PFSK-1 (cell line): ENCODE results near the gene FABP6. TPM values are rescaled to one million over a fixed set of nuclear protein-coding genes. Genes with fewer than 3 reads are reported as not detected.

Experiments
- FOXP2 ChIP-seq: optimal IDR thresholded peaks from 2 replicates; pipeline ENCODE3; 2011; ENCODE audit warnings: borderline replicate concordance, control low read depth, inconsistent platforms; ENCODE audit not compliant: insufficient read depth; ENCODE audit errors: extremely low read length, extremely low read depth
- POLR2AphosphoS5 ChIP-seq: IDR thresholded peaks from 2 replicates; pipeline ENCODE4 v1.6.1; 2012; ENCODE audit warnings: low read depth, mild to moderate bottlenecking, control low read depth, low read length, moderate library complexity
- SIN3A ChIP-seq: IDR thresholded peaks from 2 replicates; pipeline ENCODE4 v1.6.1; 2012; ENCODE audit warnings: mild to moderate bottlenecking, low read length, moderate library complexity, borderline replicate concordance; ENCODE audit not compliant: insufficient read depth
- TAF1 ChIP-seq: IDR thresholded peaks from 2 replicates; pipeline ENCODE4 v1.6.1; 2012; ENCODE audit warnings: low read length, control low read depth, borderline replicate concordance; ENCODE audit not compliant: insufficient read depth
- polyA plus RNA-seq: library from polyadenylated mRNA; unstranded; fragments of >200 nt; gene quantifications from one replicate; pipeline ENCODE4 v1.2.1, GENCODE V29; 2012; ENCODE audit warnings: low read depth, missing spikeins; ENCODE audit not compliant: insufficient read length
- TF ChIP-seq, protein P1 (sequence below), 2 experiments: IDR thresholded peaks; 2 replicates each; pipeline versions ENCODE4 v1.6.1 to v1.8.0; 2011 to 2012; ENCODE audit warnings: low read depth in 2 of 2, low read length in 2 of 2, control low read depth in 1 of 2, inconsistent platforms in 1 of 2, mild to moderate bottlenecking in 1 of 2, moderate library complexity in 1 of 2; ENCODE audit not compliant: insufficient read depth in 1 of 2

FABP6 gene, protein sequence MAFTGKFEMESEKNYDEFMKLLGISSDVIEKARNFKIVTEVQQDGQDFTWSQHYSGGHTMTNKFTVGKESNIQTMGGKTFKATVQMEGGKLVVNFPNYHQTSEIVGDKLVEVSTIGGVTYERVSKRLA
- not detected for polyA plus RNA-seq

DNA sequence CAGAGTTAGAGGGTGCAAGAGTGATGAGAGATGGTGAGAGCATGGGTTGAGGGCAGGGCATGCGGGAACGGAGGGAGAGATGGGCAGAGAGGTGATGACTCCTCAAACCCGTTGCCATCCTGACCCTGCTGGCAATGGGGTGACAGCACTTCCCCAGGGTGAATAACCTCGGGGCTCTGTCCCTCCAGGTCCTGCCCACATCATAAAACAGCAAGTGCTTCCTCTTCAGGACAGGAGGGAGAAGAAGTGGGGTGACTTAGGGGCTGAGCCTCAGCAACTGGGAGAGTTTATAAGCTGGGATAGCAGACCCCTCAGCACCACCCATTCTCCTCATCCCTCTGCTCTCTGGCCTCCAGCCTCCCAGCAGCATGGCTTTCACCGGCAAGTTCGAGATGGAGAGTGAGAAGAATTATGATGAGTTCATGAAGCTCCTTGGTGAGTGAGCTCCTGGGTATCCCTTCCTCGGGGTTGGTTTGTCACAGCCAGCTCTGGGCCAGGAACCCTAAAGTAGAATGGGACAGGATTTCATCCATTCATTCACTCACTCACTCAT is at the start of gene FABP6:
TSS of gene FABP6 (plus strand) at position 317 of the 553 bp plus-strand sequence. CDS start at position 369, 52 bp downstream.
- TF ChIP-seq, protein P1, sequence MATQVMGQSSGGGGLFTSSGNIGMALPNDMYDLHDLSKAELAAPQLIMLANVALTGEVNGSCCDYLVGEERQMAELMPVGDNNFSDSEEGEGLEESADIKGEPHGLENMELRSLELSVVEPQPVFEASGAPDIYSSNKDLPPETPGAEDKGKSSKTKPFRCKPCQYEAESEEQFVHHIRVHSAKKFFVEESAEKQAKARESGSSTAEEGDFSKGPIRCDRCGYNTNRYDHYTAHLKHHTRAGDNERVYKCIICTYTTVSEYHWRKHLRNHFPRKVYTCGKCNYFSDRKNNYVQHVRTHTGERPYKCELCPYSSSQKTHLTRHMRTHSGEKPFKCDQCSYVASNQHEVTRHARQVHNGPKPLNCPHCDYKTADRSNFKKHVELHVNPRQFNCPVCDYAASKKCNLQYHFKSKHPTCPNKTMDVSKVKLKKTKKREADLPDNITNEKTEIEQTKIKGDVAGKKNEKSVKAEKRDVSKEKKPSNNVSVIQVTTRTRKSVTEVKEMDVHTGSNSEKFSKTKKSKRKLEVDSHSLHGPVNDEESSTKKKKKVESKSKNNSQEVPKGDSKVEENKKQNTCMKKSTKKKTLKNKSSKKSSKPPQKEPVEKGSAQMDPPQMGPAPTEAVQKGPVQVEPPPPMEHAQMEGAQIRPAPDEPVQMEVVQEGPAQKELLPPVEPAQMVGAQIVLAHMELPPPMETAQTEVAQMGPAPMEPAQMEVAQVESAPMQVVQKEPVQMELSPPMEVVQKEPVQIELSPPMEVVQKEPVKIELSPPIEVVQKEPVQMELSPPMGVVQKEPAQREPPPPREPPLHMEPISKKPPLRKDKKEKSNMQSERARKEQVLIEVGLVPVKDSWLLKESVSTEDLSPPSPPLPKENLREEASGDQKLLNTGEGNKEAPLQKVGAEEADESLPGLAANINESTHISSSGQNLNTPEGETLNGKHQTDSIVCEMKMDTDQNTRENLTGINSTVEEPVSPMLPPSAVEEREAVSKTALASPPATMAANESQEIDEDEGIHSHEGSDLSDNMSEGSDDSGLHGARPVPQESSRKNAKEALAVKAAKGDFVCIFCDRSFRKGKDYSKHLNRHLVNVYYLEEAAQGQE (IDR thresholded peaks at IDR 0.05; ENCODE audit: insufficient read depth in 1 of 2, low read depth in 2 of 2, low read length in 2 of 2) = no peak
- no peak for TF ChIP-seq FOXP2
- no peak for TF ChIP-seq POLR2AphosphoS5
- TF ChIP-seq SIN3A = no peak
- no peak for TF ChIP-seq TAF1

DNA sequence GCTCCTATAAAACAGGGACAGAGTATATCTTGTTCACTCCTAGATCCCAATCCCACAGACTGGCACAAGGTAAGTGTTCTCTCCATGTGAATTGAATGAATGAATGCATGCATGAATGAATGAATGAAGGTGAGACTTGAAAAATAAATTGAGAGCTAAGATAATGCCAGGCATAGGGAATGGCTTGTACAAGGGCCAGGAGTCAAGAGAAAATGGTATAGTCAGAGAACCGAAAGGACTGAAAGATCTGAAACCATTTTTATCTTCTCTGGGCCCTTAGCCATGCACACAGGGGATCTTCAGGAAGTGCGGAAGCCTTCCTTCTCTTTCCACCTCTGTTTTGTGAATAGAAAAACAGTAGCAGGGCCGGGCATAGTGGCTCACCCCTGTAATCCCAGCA is 48.4 kb upstream of the FABP6 start:
- no peak for TF ChIP-seq SIN3A
- TF ChIP-seq, protein P1 (IDR thresholded peaks at IDR 0.05; ENCODE audit: insufficient read depth in 1 of 2, low read depth in 2 of 2, low read length in 2 of 2) = no peak
- TF ChIP-seq TAF1 = no peak
- TF ChIP-seq FOXP2 = no peak
- no peak for TF ChIP-seq POLR2AphosphoS5

DNA sequence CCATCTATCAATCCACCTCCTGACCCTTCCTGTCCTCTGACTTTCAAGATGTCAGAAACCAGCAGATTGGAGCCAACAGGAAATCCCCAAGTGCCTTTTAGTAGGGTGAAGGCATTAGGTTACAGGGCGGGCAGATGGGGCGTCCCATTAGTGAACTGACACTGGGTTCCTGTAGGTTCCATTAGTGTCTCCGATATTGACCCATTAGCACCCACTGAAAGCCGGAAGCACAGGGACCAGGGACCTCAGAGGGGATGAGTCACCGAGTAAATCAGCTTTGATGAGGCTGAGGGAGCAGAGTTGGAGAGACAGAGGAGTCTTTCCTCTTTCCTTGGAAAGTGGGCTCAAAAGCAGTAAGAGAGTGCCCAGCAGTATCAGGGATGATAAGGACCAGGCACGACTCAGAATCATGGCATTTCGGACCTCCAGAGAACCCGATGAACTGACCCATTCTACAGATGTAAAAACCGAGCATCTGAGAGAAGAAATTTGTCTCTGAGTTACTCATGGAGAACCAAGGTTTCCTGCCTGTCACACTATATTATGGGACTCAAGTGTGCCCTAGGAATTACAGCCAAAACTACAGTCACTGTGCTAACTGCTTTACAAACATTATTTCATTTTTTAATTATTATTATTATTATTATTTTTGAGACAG is 47.2 kb upstream of the FABP6 start:
- TF ChIP-seq TAF1 = no peak
- no peak for TF ChIP-seq POLR2AphosphoS5
- no peak for TF ChIP-seq FOXP2
- TF ChIP-seq, protein P1 (IDR thresholded peaks at IDR 0.05; ENCODE audit: insufficient read depth in 1 of 2, low read depth in 2 of 2, low read length in 2 of 2) = no peak
- TF ChIP-seq SIN3A = no peak

DNA sequence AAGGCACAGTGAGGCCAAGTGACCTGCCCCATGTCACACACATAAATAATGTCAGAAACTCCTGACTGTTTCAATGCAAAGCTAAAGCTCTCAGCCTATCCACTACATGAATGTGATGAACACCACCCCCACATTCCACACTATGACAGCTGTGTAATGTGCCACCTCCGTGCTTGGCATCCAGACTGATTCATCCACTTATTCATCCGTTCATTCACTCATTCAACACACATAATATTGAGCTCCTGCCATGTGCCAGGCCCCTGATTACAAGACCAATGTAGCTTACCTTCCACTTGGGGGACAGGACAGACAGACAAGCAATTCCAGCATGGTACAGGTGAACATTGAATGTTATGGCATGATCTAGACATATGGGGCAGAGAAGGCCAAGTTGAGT is 46.2 kb upstream of the FABP6 start:
- TF ChIP-seq POLR2AphosphoS5 = no peak
- TF ChIP-seq, protein P1 (IDR thresholded peaks at IDR 0.05; ENCODE audit: insufficient read depth in 1 of 2, low read depth in 2 of 2, low read length in 2 of 2) = no peak
- TF ChIP-seq TAF1 = no peak
- TF ChIP-seq SIN3A = no peak
- no peak for TF ChIP-seq FOXP2
